ENCODE measurements around the gene VSTM1.

DNA sequence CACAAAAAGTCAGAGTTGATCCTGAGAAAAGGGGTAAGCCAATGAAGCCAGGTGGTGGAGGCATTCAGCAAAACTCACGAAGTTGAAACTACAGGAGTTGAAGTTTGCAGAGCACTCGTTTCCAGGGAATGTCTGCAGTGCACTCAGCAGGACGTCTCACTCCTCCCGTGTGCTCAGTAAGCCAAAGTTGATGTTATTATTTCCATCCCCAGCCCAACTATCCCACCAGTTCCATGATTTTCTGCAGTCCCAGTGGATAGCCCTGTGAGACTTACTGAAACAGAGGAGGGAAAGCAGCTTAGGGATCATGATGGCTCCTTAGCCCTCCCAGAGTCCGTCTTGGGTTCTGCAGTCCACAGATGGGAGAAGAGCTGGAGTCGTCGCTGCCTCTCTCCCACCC, 17.3 kb upstream of the VSTM1 start, which contains the start of gene TARM1:
- TF ChIP-seq, protein P1, sequence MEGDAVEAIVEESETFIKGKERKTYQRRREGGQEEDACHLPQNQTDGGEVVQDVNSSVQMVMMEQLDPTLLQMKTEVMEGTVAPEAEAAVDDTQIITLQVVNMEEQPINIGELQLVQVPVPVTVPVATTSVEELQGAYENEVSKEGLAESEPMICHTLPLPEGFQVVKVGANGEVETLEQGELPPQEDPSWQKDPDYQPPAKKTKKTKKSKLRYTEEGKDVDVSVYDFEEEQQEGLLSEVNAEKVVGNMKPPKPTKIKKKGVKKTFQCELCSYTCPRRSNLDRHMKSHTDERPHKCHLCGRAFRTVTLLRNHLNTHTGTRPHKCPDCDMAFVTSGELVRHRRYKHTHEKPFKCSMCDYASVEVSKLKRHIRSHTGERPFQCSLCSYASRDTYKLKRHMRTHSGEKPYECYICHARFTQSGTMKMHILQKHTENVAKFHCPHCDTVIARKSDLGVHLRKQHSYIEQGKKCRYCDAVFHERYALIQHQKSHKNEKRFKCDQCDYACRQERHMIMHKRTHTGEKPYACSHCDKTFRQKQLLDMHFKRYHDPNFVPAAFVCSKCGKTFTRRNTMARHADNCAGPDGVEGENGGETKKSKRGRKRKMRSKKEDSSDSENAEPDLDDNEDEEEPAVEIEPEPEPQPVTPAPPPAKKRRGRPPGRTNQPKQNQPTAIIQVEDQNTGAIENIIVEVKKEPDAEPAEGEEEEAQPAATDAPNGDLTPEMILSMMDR (conservative IDR thresholded peaks at IDR 0.05), result no peak
- no peak for TF ChIP-seq EZH2 (IDR thresholded peaks at IDR 0.05; ENCODE audit: low read depth)
